Endothelial cell of umbilical vein (primary cell): ENCODE measurements around the gene TMTC1. TPM values are rescaled to one million over a fixed set of nuclear protein-coding genes. Genes with fewer than 3 reads are reported as not detected.

Experiments used
- BruUV-seq: library from RNA; stranded (reverse); fragments of 400-500 nt; replicated peaks from 2 replicates; lab custom pipeline; 2021; lab: Mats Ljungman, UMichigan
- CTCF ChIA-PET: fragments of 300-600, 350-600 bp; sonication (Branson Sonifier 250); formaldehyde crosslinking; loops from one replicate; lab custom pipeline; 2021; ENCODE audit warnings: antibody characterized with exemption, inconsistent platforms; lab: Charles Lee
- POLR2A ChIA-PET: fragments of 300-600, 350-600 bp; sonication (Branson Sonifier 250); formaldehyde crosslinking; loops from one replicate; lab custom pipeline; 2021; ENCODE audit warnings: antibody characterized with exemption, inconsistent platforms; lab: Charles Lee
- DNase-seq: peaks from one replicate; pipeline ENCODE4 v3.0.0-alpha.2; 2011; ENCODE audit warnings: low read depth, low spot score
- FAIRE-seq: peaks from 2 replicates; lab custom pipeline; 2011; peaks lifted over from hg19 to GRCh38; lab: Jason Lieb, UNC
- H2AFZ ChIP-seq: 2 replicates; pipeline ENCODE4 v1.6.0; 2012; ENCODE audit warnings: low read depth, low read length, control low read depth, inconsistent platforms
- H3K27ac ChIP-seq: 2 replicates; pipeline ENCODE4 v1.5.1; 2011; ENCODE audit warnings: low read depth, mild to moderate bottlenecking, control low read depth, low read length, moderate library complexity; ENCODE audit not compliant: insufficient read depth
- H3K27me3 ChIP-seq, 2 experiments: 2 replicates each; pipeline versions ENCODE4 v1.6.0 to v1.6.1; 2011; ENCODE audit warnings: low read length in 2 of 2, mixed read lengths in 1 of 2; ENCODE audit not compliant: control insufficient read depth in 2 of 2, insufficient read depth in 2 of 2
- H3K36me3 ChIP-seq, 2 experiments: 2 replicates in 1 of 2; 3 replicates in 1 of 2; pipeline ENCODE4 v1.5.1; 2011; ENCODE audit warnings: low read length in 2 of 2, mild to moderate bottlenecking in 1 of 2, moderate library complexity in 1 of 2; ENCODE audit not compliant: control insufficient read depth in 2 of 2, insufficient read depth in 2 of 2; ENCODE audit errors: extremely low read depth in 1 of 2
- H3K4me1 ChIP-seq: 3 replicates; pipeline ENCODE4 v1.5.1; 2011; ENCODE audit warnings: mild to moderate bottlenecking, low read length; ENCODE audit not compliant: control insufficient read depth, insufficient read depth; ENCODE audit errors: extremely low read depth
- H3K4me2 ChIP-seq: 2 replicates; pipeline ENCODE4 v1.6.1; 2011; ENCODE audit warnings: low read length, control low read depth, mixed read lengths; ENCODE audit not compliant: insufficient read depth
- H3K4me3 ChIP-seq, 3 experiments: fragments of 200-600 bp in 1 of 3; sonication (generic), shearing (Covaris generic) in 1 of 3; replicated peaks in 1 of 3; 2 replicates each; pipeline ENCODE4 v1.5.1; 2011 to 2016; ENCODE audit warnings: control low read depth in 3 of 3, low read length in 3 of 3, mild to moderate bottlenecking in 2 of 3, inconsistent platforms in 1 of 3, low read depth in 1 of 3, moderate library complexity in 1 of 3; ENCODE audit not compliant: insufficient read depth in 1 of 3
- H3K79me2 ChIP-seq: 2 replicates; pipeline ENCODE4 v1.6.0; 2012; ENCODE audit warnings: low read length, inconsistent platforms; ENCODE audit not compliant: control insufficient read depth, insufficient read depth
- H3K9ac ChIP-seq: replicated peaks from 2 replicates; pipeline ENCODE3; 2011; ENCODE audit warnings: low read length, control low read depth; ENCODE audit not compliant: insufficient read depth; ENCODE audit errors: extremely low read depth
- H3K9me1 ChIP-seq: replicated peaks from 3 replicates; pipeline ENCODE4 v1.6.0; 2011; ENCODE audit warnings: mild to moderate bottlenecking, low read length; ENCODE audit not compliant: control insufficient read depth, insufficient read depth; ENCODE audit errors: extremely low read depth
- H3K9me3 ChIP-seq: replicated peaks from 2 replicates; pipeline ENCODE4 v1.5.1; 2012; ENCODE audit warnings: low read length, inconsistent platforms; ENCODE audit not compliant: control insufficient read depth, insufficient read depth
- H4K20me1 ChIP-seq: replicated peaks from 2 replicates; pipeline ENCODE3; 2011; ENCODE audit warnings: mild to moderate bottlenecking, low read length; ENCODE audit not compliant: control insufficient read depth, insufficient read depth; ENCODE audit errors: extremely low read depth
- EZH2 ChIP-seq: IDR thresholded peaks from 2 replicates; pipeline ENCODE4 v1.6.1; 2012; ENCODE audit warnings: borderline replicate concordance, low read depth, mild to moderate bottlenecking, moderate library complexity, low read length, inconsistent platforms; ENCODE audit not compliant: severe bottlenecking
- FOS ChIP-seq: IDR thresholded peaks from 2 replicates; pipeline ENCODE4 v1.6.1; 2011; ENCODE audit warnings: mild to moderate bottlenecking, low read length, moderate library complexity, borderline replicate concordance; ENCODE audit not compliant: insufficient read depth
- GATA2 ChIP-seq: IDR thresholded peaks from 2 replicates; pipeline ENCODE4 v1.7.0; 2011; ENCODE audit warnings: low read depth, mild to moderate bottlenecking, moderate library complexity, mixed read lengths, low read length; ENCODE audit not compliant: insufficient read length, insufficient read depth
- JUN ChIP-seq: IDR thresholded peaks from 2 replicates; pipeline ENCODE4 v1.6.1; 2011; ENCODE audit warnings: borderline replicate concordance, low read depth; ENCODE audit not compliant: insufficient read length, insufficient read depth
- MYC ChIP-seq: IDR thresholded peaks from one replicate; pipeline ENCODE4 v1.6.1; 2011; ENCODE audit warnings: mild to moderate bottlenecking, low read depth, low read length
- POLR2A ChIP-seq: IDR thresholded peaks from 2 replicates; pipeline ENCODE4 v1.6.1; 2012; ENCODE audit warnings: low read depth, mild to moderate bottlenecking, control low read depth, low read length
- POLR2AphosphoS5 ChIP-seq: IDR thresholded peaks from 2 replicates; pipeline ENCODE4 v1.6.1; 2012; ENCODE audit warnings: low read depth, mild to moderate bottlenecking, control low read depth, low read length, moderate library complexity; ENCODE audit not compliant: insufficient read depth
- dilution Hi-C: fragments of 300-500 bp; cut with MboI; formaldehyde crosslinking; loops from one replicate; pipeline ENCODE4 v1.15.0; 2019; ENCODE audit warnings: low sequenced_read_pairs; ENCODE audit not compliant: extremely low pct_ligation_motif_present
- intact Hi-C: fragments of 100-400 bp; cut with micrococcal nuclease; formaldehyde crosslinking; loops from one replicate; pipeline ENCODE4 v1.10.0; 2022
- polyA plus RNA-seq, 4 experiments: library from polyadenylated mRNA; depleted of rRNA in 3 of 4; stranded (reverse) in 3 of 4; unstranded in 1 of 4; fragments of >200 nt; gene quantifications; 2 replicates each; pipeline versions ENCODE4 v1.2.1 to v1.2.3, GENCODE V29; 2011 to 2012; ENCODE audit warnings: missing spikeins in 1 of 4
- total RNA-seq: library from RNA; stranded (reverse); gene quantifications from 2 replicates; pipeline ENCODE4 v1.2.3, GENCODE V29; 2021
- TF ChIP-seq, protein P1 (sequence below), 2 donors: IDR thresholded peaks; 1 replicate in 1 of 2; 2 replicates in 1 of 2; pipeline ENCODE4 v1.5.1; 2011; ENCODE audit warnings: low read length in 2 of 2, mild to moderate bottlenecking in 2 of 2, moderate library complexity in 2 of 2, control low read depth in 1 of 2, inconsistent platforms in 1 of 2, low read depth in 1 of 2; ENCODE audit not compliant: insufficient read depth in 1 of 2; ENCODE audit errors: extremely low read depth in 1 of 2
- TF ChIP-seq, protein P2 (sequence below): IDR thresholded peaks from 2 replicates; pipeline ENCODE4 v1.6.1; 2011; ENCODE audit not compliant: insufficient read depth, insufficient read length

TMTC1 gene
- total and polyA plus RNA-seq, 2 donors (not counting 3 experiments of a cell fraction or from before 2014, with no cell fraction given), result 5.4 to 5.9 TPM

DNA sequence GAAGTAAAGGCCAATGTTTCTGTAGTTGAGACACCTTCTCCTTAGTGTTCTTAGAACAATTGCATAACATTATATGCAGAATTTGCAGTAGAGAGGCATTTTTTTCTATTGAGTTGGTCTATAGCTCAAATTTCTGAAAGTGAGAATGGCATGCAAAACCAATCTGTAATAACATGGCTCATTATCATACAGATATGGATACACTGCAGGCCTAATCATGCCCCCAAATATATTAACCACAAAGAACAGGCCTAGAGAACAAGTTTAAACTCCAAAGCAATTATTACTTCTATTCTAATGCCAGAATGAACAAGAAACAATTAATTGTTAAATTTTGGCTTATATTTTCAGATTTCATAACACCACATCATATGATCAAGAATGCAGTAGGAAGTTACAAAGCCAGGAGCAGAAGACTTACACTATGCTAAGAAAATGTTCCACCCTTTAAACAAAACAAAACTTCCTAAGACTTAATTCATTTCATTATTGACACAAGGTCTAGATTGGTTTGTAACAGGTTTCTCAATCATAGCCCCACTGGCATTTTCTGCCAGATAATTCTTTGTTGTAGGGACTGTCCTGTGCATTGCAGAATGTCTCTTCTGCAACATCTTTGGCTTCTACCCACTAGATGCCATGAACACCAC lies 26.9 kb downstream of the TMTC1 start:
- no peak for DNase-seq
- TF ChIP-seq EZH2 (no peak), POLR2AphosphoS5 (no peak), GATA2 (no peak), MYC (no peak), JUN (no peak), FOS (no peak), POLR2A (no peak)
- TF ChIP-seq, protein P1, sequence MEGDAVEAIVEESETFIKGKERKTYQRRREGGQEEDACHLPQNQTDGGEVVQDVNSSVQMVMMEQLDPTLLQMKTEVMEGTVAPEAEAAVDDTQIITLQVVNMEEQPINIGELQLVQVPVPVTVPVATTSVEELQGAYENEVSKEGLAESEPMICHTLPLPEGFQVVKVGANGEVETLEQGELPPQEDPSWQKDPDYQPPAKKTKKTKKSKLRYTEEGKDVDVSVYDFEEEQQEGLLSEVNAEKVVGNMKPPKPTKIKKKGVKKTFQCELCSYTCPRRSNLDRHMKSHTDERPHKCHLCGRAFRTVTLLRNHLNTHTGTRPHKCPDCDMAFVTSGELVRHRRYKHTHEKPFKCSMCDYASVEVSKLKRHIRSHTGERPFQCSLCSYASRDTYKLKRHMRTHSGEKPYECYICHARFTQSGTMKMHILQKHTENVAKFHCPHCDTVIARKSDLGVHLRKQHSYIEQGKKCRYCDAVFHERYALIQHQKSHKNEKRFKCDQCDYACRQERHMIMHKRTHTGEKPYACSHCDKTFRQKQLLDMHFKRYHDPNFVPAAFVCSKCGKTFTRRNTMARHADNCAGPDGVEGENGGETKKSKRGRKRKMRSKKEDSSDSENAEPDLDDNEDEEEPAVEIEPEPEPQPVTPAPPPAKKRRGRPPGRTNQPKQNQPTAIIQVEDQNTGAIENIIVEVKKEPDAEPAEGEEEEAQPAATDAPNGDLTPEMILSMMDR (IDR thresholded peaks at IDR 0.05; ENCODE audit: extremely low read depth in 1 of 2, insufficient read depth in 1 of 2, low read depth in 1 of 2, low read length in 2 of 2), result no peak
- TF ChIP-seq, protein P2, sequence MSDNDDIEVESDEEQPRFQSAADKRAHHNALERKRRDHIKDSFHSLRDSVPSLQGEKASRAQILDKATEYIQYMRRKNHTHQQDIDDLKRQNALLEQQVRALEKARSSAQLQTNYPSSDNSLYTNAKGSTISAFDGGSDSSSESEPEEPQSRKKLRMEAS, result no peak
- H3K9ac ChIP-seq, result no peak overlapping the region
- ChIA-PET POLR2A (no interaction called here), CTCF (no interaction called here)
- no peaks in the 10 kb centered on the region for H4K20me1 ChIP-seq
- no TSS peak for BruUV-seq
- peaks cover 0 to 2% of the 10 kb centered on the region in 2 experiments for H3K36me3 ChIP-seq
- H3K27ac ChIP-seq, result no peak overlapping the region
- H3K9me3 ChIP-seq, result no peaks in the 10 kb centered on the region
- no peaks in the 10 kb centered on the region for H3K27me3 ChIP-seq
- H3K4me3 ChIP-seq, result no peak overlapping the region
- H3K4me1 ChIP-seq, result peaks cover 4% of the 10 kb centered on the region
- no peak overlapping the region for H3K4me2 ChIP-seq
- H2AFZ ChIP-seq, result no peak overlapping the region
- intact Hi-C loops, result no loop called here
- H3K79me2 ChIP-seq, result no peaks in the 10 kb centered on the region
- dilution Hi-C loops, result no loop called here
- H3K9me1 ChIP-seq, result no peaks in the 10 kb centered on the region
- no peak for FAIRE-seq
